ENCODE data around the gene TSPO. TPM values are rescaled to one million over a fixed set of nuclear protein-coding genes. Genes with fewer than 3 reads are reported as not detected.

Gene TSPO
- total and polyA plus RNA-seq, 9 of the 15 experiments (the other 6 are each of a cell fraction or from before 2014, with no cell fraction given), result 4.9 to 126 (median 25.3) TPM

DNA sequence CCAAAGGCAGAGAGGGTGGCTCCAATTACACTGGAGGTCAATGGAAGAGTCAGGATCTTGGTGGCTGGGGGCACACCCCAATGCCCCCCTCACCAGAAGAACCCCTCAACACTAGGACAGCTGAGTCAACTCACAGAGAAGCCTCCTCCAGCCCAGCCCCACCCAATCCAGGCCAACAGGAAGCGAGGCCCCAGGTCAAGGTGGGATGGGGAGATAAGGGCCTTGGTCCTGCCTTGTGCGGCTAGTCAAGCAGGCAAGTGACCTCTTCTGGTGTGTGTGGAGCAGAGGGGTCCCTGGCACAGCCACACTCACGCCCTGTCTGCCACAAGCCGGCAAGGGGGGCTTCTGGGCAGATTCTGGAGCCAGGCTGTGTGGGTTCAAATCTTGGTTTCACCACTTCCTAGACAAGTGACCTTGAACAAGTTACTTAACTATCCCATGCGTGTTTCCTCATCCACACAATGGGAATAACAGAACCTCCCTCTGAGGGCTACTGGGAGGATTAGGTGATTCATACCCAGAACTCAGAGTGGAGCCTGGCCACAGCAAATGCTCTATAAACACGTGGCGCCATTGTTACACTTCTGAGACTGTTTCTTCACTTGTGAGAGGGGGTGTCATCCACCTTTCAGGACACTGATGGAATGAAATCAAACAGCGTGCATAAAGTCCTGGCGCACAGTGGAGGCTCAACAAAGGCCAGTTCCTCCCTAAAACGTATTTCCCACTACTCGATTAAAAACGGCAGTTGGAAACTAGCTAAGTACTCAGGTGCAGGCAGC, 32.3 kb downstream of the TSPO start (continued):
- TF ChIP-seq CCAR2 (IDR thresholded peaks at IDR 0.05; ENCODE audit: low read depth, low read length) (no peak), GABPB2 (CRISPR knock-in tag; conservative IDR thresholded peaks at IDR 0.05) (no peak), MYNN (IDR thresholded peaks at IDR 0.05) (peak; percentile 66; the same call in 1 of the 2 replicates), MYNN (CRISPR knock-in tag; IDR thresholded peaks at IDR 0.05) (no peak), HDAC1 (IDR thresholded peaks at IDR 0.05) (peak in 1 of 2 experiments; percentile 40; a peak in 1 of 4 replicates), ZNF766 (CRISPR knock-in tag; conservative IDR thresholded peaks at IDR 0.05) (0 out of 2 replicates have a peak, but pooled peaks have one; percentile 24), TEAD1 (CRISPR knock-in tag; IDR thresholded peaks at IDR 0.05) (no peak; a peak in 1 of 4 replicates), OTX1 (CRISPR knock-in tag; IDR thresholded peaks at IDR 0.05) (no peak), PURB (CRISPR knock-in tag; IDR thresholded peaks at IDR 0.05; ENCODE audit: low read depth) (no peak), HIVEP1 (CRISPR knock-in tag; IDR thresholded peaks at IDR 0.05) (no peak), FOXK2 (conservative IDR thresholded peaks at IDR 0.05 in 1 of 2, IDR thresholded peaks at IDR 0.05 in 1 of 2; ENCODE audit: low read depth in 2 of 2) (peak in 1 of 2 experiments; percentile 46; a peak in 1 of 4 replicates), THRAP3 (IDR thresholded peaks at IDR 0.05; ENCODE audit: borderline replicate concordance) (no peak), CEBPB (tag; IDR thresholded peaks at IDR 0.05) (peak; percentile 48; the same call in 1 of the 2 replicates), ZNF696 (CRISPR knock-in tag; conservative IDR thresholded peaks at IDR 0.05) (no peak), SAP30 (IDR thresholded peaks at IDR 0.05; ENCODE audit: borderline replicate concordance, insufficient read depth, low read depth, low read length, poor library complexity, severe bottlenecking) (no peak), ZSCAN32 (CRISPR knock-in tag; IDR thresholded peaks at IDR 0.05) (no peak), NFE2L1 (tag; IDR thresholded peaks at IDR 0.05; ENCODE audit: borderline replicate concordance, low read depth) (no peak), TCF7L2 (IDR thresholded peaks at IDR 0.05; ENCODE audit: low read depth, low read length) (no peak)
- TF ChIP-seq, protein P1, sequence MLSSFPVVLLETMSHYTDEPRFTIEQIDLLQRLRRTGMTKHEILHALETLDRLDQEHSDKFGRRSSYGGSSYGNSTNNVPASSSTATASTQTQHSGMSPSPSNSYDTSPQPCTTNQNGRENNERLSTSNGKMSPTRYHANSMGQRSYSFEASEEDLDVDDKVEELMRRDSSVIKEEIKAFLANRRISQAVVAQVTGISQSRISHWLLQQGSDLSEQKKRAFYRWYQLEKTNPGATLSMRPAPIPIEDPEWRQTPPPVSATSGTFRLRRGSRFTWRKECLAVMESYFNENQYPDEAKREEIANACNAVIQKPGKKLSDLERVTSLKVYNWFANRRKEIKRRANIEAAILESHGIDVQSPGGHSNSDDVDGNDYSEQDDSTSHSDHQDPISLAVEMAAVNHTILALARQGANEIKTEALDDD (IDR thresholded peaks at IDR 0.05), result peak; percentile 78
- TF ChIP-seq, protein P2, sequence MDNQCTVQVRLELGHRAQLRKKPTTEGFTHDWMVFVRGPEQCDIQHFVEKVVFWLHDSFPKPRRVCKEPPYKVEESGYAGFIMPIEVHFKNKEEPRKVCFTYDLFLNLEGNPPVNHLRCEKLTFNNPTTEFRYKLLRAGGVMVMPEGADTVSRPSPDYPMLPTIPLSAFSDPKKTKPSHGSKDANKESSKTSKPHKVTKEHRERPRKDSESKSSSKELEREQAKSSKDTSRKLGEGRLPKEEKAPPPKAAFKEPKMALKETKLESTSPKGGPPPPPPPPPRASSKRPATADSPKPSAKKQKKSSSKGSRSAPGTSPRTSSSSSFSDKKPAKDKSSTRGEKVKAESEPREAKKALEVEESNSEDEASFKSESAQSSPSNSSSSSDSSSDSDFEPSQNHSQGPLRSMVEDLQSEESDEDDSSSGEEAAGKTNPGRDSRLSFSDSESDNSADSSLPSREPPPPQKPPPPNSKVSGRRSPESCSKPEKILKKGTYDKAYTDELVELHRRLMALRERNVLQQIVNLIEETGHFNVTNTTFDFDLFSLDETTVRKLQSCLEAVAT (IDR thresholded peaks at IDR 0.05), result no peak
- TF ChIP-seq, protein P3, sequence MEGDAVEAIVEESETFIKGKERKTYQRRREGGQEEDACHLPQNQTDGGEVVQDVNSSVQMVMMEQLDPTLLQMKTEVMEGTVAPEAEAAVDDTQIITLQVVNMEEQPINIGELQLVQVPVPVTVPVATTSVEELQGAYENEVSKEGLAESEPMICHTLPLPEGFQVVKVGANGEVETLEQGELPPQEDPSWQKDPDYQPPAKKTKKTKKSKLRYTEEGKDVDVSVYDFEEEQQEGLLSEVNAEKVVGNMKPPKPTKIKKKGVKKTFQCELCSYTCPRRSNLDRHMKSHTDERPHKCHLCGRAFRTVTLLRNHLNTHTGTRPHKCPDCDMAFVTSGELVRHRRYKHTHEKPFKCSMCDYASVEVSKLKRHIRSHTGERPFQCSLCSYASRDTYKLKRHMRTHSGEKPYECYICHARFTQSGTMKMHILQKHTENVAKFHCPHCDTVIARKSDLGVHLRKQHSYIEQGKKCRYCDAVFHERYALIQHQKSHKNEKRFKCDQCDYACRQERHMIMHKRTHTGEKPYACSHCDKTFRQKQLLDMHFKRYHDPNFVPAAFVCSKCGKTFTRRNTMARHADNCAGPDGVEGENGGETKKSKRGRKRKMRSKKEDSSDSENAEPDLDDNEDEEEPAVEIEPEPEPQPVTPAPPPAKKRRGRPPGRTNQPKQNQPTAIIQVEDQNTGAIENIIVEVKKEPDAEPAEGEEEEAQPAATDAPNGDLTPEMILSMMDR (IDR thresholded peaks at IDR 0.05 in 2 of 3, conservative IDR thresholded peaks at IDR 0.05 in 1 of 3; ENCODE audit: insufficient read depth in 2 of 3, low read depth in 1 of 3, low read length in 3 of 3), result no peak
- TF ChIP-seq, protein P4, sequence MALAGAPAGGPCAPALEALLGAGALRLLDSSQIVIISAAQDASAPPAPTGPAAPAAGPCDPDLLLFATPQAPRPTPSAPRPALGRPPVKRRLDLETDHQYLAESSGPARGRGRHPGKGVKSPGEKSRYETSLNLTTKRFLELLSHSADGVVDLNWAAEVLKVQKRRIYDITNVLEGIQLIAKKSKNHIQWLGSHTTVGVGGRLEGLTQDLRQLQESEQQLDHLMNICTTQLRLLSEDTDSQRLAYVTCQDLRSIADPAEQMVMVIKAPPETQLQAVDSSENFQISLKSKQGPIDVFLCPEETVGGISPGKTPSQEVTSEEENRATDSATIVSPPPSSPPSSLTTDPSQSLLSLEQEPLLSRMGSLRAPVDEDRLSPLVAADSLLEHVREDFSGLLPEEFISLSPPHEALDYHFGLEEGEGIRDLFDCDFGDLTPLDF (CRISPR knock-in tag; IDR thresholded peaks at IDR 0.05), result no peak
